ENCODE results near the gene LAMB1.
"Not testable (repeated sequence)": the region's sequence is repeated elsewhere in the genome, so short reads cannot be mapped to it uniquely, and the experiment has no call there.

The LAMB1 gene

GRCh38 chr7:107917763-107918651, 85.0 kb downstream of the LAMB1 start:
- DNase-seq (ENCODE audit: low spot score) = no peak

GRCh38 chr7:107915541-107915940, 87.4 kb downstream of the LAMB1 start:
- no peak for DNase-seq (ENCODE audit: low spot score)

GRCh38 chr7:107914831-107915230, 88.1 kb downstream of the LAMB1 start:
- DNase-seq (ENCODE audit: low spot score) = no peak

- DNase-seq (ENCODE audit: low spot score) = no peak
These were observed 89.1 kb downstream of the LAMB1 start for GRCh38 chr7:107913851-107914250.

GRCh38 chr7:107911981-107912380, 91.0 kb downstream of the LAMB1 start:
- no peak for DNase-seq (ENCODE audit: low spot score)

- DNase-seq (ENCODE audit: low spot score) = no peak
These were observed 93.5 kb downstream of the LAMB1 start for GRCh38 chr7:107909445-107909844.

GRCh38 chr7:107907790-107908189, 95.2 kb downstream of the LAMB1 start:
- DNase-seq (ENCODE audit: low spot score) = no peak

GRCh38 chr7:107902381-107902780, 100.6 kb downstream of the LAMB1 start:
- DNase-seq (ENCODE audit: low spot score) = no peak

GRCh38 chr7:107900496-107901015, 102.4 kb downstream of the LAMB1 start:
- no peak for DNase-seq (ENCODE audit: low spot score)

GRCh38 chr7:107898997-107899594, 103.9 kb downstream of the LAMB1 start:
- no peak for DNase-seq (ENCODE audit: low spot score)

- not testable (repeated sequence) for DNase-seq (ENCODE audit: low spot score)
These were observed 110.6 kb downstream of the LAMB1 start for GRCh38 chr7:107892367-107892741.

GRCh38 chr7:107891636-107892366, 111.2 kb downstream of the LAMB1 start:
- DNase-seq (ENCODE audit: low spot score) = peak; percentile 12

GRCh38 chr7:107890962-107891635, 111.9 kb downstream of the LAMB1 start, which contains the start of gene DLD:
TSS of gene DLD (plus strand) at chr7:107891183. CDS start at chr7:107891251, 68 bp downstream.
- peak; percentile 89 for DNase-seq (ENCODE audit: low spot score)

- DNase-seq (ENCODE audit: low spot score) = no peak
These were observed 112.4 kb downstream of the LAMB1 start for GRCh38 chr7:107890493-107890961.

- no peak for DNase-seq (ENCODE audit: low spot score)
These were observed 113.0 kb downstream of the LAMB1 start for GRCh38 chr7:107889992-107890391.

- not testable (repeated sequence) for DNase-seq (ENCODE audit: low spot score)
These were observed 115.1 kb downstream of the LAMB1 start for GRCh38 chr7:107887827-107888226.

- DNase-seq (ENCODE audit: low spot score) = no peak
These were observed 118.7 kb downstream of the LAMB1 start for GRCh38 chr7:107884066-107884818.

- no peak for DNase-seq (ENCODE audit: low spot score)
These were observed 120.2 kb downstream of the LAMB1 start for GRCh38 chr7:107882766-107883165.

GRCh38 chr7:107879400-107880035, 123.4 kb downstream of the LAMB1 start:
- peak; percentile 55 for DNase-seq (ENCODE audit: low spot score)

GRCh38 chr7:107878636-107879035, 124.3 kb downstream of the LAMB1 start:
- no peak for DNase-seq (ENCODE audit: low spot score)
